Left cardiac atrium (tissue), 4 donors: ENCODE measurements around the gene APOD. TPM values are rescaled to one million over a fixed set of nuclear protein-coding genes. Genes with fewer than 3 reads are reported as not detected.
A peak's percentile ranks its signal among the peaks of the same experiment; 100 is the strongest.

Source experiments
- ATAC-seq, 2 donors: fragments of 200-7000 bp; cut with Tn5 transposase; one replicate each; pipeline ENCODE4 v1.9.1; 2020; ENCODE audit warnings: mild to moderate bottlenecking in 2 of 2, moderate library complexity in 2 of 2
- DNase-seq: peaks from one replicate; pipeline ENCODE4 v3.0.0-alpha.2; 2020
- intact Hi-C, 2 donors: fragments of 100-400 bp; cut with DNase I; formaldehyde crosslinking; loops; one replicate each; pipeline versions ENCODE4 v1.14.1 to v1.15.1; 2022 to 2023
- total RNA-seq, 2 donors: library from RNA; stranded (reverse); fragmentation: NEBNext Ultra II Directional; extraction: Animal tissue kit (Norgen Biotek cat#: 25700); gene quantifications; one replicate each; pipeline ENCODE4 v1.2.1, GENCODE V29; 2021
- donor health status: DM: no; HTN: yes; CAD: no.
- donor health status: DM: no; HTN: yes; CAD: no; lungs with severe emphysema.
- donor health status: DM: yes; HTN: yes; CAD: no.
- donor health status: Dilated cardiomyopathy.

The APOD gene
- total RNA-seq, 2 donors from 2014 or later: 85.0 to 256 TPM

GRCh38 chr3:195542698-195543499 is 40.8 kb downstream of the APOD start, which contains the start of gene PPP1R2:
Gene PPP1R2 (minus strand): TSS chr3:195543325. CDS start chr3:195543025, 300 bp downstream.
- peak; percentile 95 to 97 for ATAC-seq
- intact Hi-C loops: no loop called here
- DNase-seq: peak; percentile 93

- DNase-seq: no peak
- intact Hi-C loops: no loop called here
- ATAC-seq: no peak
Measured at GRCh38 chr3:195542316-195542697, 41.4 kb downstream of the APOD start.

- intact Hi-C loops: no loop called here
- DNase-seq (no peak), ATAC-seq (no peak)
Measured at GRCh38 chr3:195540511-195540910, 43.2 kb downstream of the APOD start.

GRCh38 chr3:195540027-195540426 is 43.7 kb downstream of the APOD start:
- DNase-seq (no peak), ATAC-seq (no peak)
- intact Hi-C loops: no loop called here

GRCh38 chr3:195539479-195539878 is 44.3 kb downstream of the APOD start:
- no peak for DNase-seq
- intact Hi-C loops: no loop called here
- no peak for ATAC-seq

- intact Hi-C loops: no loop called here
- no peak for ATAC-seq
- DNase-seq: no peak
Measured at GRCh38 chr3:195537995-195538394, 45.7 kb downstream of the APOD start.

GRCh38 chr3:195535293-195535692 is 48.4 kb downstream of the APOD start:
- ATAC-seq (no peak), DNase-seq (no peak)
- intact Hi-C loops: no loop called here

GRCh38 chr3:195532834-195533233 is 50.9 kb downstream of the APOD start:
- no peak for ATAC-seq
- DNase-seq: no peak
- intact Hi-C loops: no loop called here

GRCh38 chr3:195532345-195532744 is 51.4 kb downstream of the APOD start:
- DNase-seq: no peak
- ATAC-seq: no peak
- intact Hi-C loops: no loop called here

- ATAC-seq: no peak
- intact Hi-C loops: no loop called here
- no peak for DNase-seq
Measured at GRCh38 chr3:195531683-195532082, 52.1 kb downstream of the APOD start.

GRCh38 chr3:195526492-195526891 is 57.2 kb downstream of the APOD start:
- ATAC-seq: no peak
- no peak for DNase-seq
- intact Hi-C loops: loop anchor here in 1 of 2 donors (10.0 kb wide), 1 partner anchor 252 kb away; the partner anchor contains the start of gene XXYLT1

- DNase-seq (no peak), ATAC-seq (no peak)
- intact Hi-C loops: loop anchor here in 1 of 2 donors (10.0 kb wide), 1 partner anchor 250 kb away; the partner anchor contains the start of gene XXYLT1
Measured at GRCh38 chr3:195524171-195524896, 59.4 kb downstream of the APOD start.

- no peak for ATAC-seq
- intact Hi-C loops: loop anchor here (2.0 to 10.0 kb wide), 2 partner anchors 248 kb away; partner anchors contain the start of gene XXYLT1 (in 1 of the 2)
- DNase-seq: no peak
Measured at GRCh38 chr3:195522254-195523023, 61.3 kb downstream of the APOD start.

Other genes with a start within 250 kb of the APOD start
- gene ACAP2, start 140.9 kb downstream of the APOD start, total RNA-seq: 10 to 100 TPM; 24.3 to 25.3 TPM
- 10 to 100 TPM; 38.8 to 53.4 TPM for gene PPP1R2, start 40.6 kb downstream of the APOD start, total RNA-seq
- 1 to 10 TPM; 1.8 to 4.7 TPM for gene MUC20, start 137.0 kb upstream of the APOD start, total RNA-seq
- gene MUC4, start 228.0 kb upstream of the APOD start, total RNA-seq: not detected